Activated CD4-positive, CD25-positive, alpha-beta regulatory T cell (primary cell): ENCODE data around the gene S100A11.

ENCODE experiments used
- DNase-seq, 4 experiments: peaks; one replicate each; lab custom pipeline; 2025; lab: John Stamatoyannopoulos, UW

The S100A11 gene

GRCh38 chr1:152001631-152002584 lies 34.9 kb downstream of the S100A11 start:
- peak; percentile 38 to 60 (median 42) for DNase-seq

- DNase-seq: no peak
These were observed 35.7 kb downstream of the S100A11 start for GRCh38 chr1:152000964-152001630.

GRCh38 chr1:151998611-151999362 lies 38.0 kb downstream of the S100A11 start:
- DNase-seq: no peak

GRCh38 chr1:151997284-151997570 lies 39.6 kb downstream of the S100A11 start:
- no peak for DNase-seq

GRCh38 chr1:151995774-151996173 lies 41.0 kb downstream of the S100A11 start:
- no peak for DNase-seq

- no peak for DNase-seq
These were observed 41.8 kb downstream of the S100A11 start for GRCh38 chr1:151994956-151995355.

- DNase-seq: peak; percentile 28 to 75 (median 50)
These were observed 42.9 kb downstream of the S100A11 start, which contains the start of gene S100A10 for GRCh38 chr1:151993734-151994496. Gene S100A10 (minus strand): TSS chr1:151993859. CDS start chr1:151986230, 7,629 bp downstream.

GRCh38 chr1:151993084-151993733 lies 43.6 kb downstream of the S100A11 start:
- DNase-seq: no peak

- DNase-seq: no peak
These were observed 44.3 kb downstream of the S100A11 start for GRCh38 chr1:151992303-151993083.

GRCh38 chr1:151991663-151992302 lies 45.0 kb downstream of the S100A11 start:
- no peak for DNase-seq

- no peak for DNase-seq
These were observed 46.0 kb downstream of the S100A11 start for GRCh38 chr1:151990856-151991198.

GRCh38 chr1:151990058-151990855 lies 46.5 kb downstream of the S100A11 start:
- no peak for DNase-seq

- DNase-seq: peak in 1 of 4 experiments; percentile 24
These were observed 47.5 kb downstream of the S100A11 start for GRCh38 chr1:151989211-151989862.

- no peak for DNase-seq
These were observed 48.3 kb downstream of the S100A11 start for GRCh38 chr1:151988405-151988923.

- DNase-seq: no peak
These were observed 50.2 kb downstream of the S100A11 start for GRCh38 chr1:151986501-151987190.

- no peak for DNase-seq
These were observed 51.0 kb downstream of the S100A11 start for GRCh38 chr1:151985768-151986167.

- DNase-seq: no peak
These were observed 51.5 kb downstream of the S100A11 start for GRCh38 chr1:151985270-151985669.
